HG02623 (cell line): ENCODE results near the gene PGK2.

Experiments used
- ATAC-seq: cut with Tn5 transposase; IDR thresholded peaks from one replicate; pipeline ENCODE4 v1.9.1; 2021; ENCODE audit warnings: moderate library complexity; ENCODE audit not compliant: unreplicated experiment

Gene PGK2

DNA sequence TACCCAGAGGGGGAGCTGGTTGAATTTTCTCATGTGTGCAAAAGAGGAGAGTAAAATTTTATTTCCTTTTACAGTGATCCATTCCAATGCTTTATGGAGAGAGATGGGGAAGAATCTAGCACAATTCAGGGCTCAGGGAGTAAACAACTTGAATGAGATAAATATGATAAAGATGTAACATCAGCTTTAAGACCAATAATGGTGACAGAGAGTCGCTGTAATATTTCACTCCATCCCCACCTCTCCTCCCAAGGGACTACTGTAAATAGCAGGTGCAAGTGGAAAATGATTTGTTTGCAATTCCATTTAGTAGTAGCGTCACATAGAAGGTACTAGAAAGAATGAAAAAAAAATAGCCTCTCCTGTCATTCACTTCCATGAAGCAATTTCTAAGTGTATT is 47.7 kb downstream of the PGK2 start:
- no peak for ATAC-seq

DNA sequence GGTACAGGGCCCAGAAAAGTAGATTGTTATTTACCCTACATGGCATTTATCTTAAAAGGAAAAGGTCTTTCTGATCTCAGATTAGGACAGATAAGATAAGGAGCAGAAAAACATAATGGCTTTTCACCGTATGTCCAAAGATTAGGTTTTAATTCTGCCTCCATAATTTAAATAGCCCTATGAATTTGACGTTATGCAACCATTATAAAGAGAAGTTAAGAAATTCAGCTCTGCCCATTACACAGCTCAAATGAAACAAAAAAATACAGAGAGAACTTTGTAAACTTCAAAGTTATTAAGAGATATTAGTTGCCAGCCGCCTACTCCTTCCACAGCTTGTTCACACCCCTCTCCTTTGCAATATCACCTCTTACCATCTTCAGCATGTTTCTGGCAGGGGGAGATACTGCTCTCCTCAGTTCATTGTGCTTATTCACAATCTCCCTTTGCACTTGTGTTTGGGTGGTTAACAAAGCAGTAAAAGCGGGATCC is 51.0 kb downstream of the PGK2 start:
- no peak for ATAC-seq
